H1 (cell line): ENCODE measurements around the gene GMFB. TPM values are rescaled to one million over a fixed set of nuclear protein-coding genes. Genes with fewer than 3 reads are reported as not detected.

ENCODE experiments used
- BCL11A ChIP-seq, 2 experiments: IDR thresholded peaks; one replicate each; pipeline ENCODE4 v1.6.1; 2011; ENCODE audit warnings: low read depth in 2 of 2, low read length in 2 of 2, mild to moderate bottlenecking in 2 of 2
- CBX8 ChIP-seq: fragments of 300-800, 300-1000 bp; sonication (generic); IDR thresholded peaks from 2 replicates; pipeline ENCODE4 v1.7.1; 2016; ENCODE audit warnings: low read depth, low read length, borderline replicate concordance
- E2F6 ChIP-seq: IDR thresholded peaks from 2 replicates; pipeline ENCODE4 v1.6.1; 2012; ENCODE audit warnings: inconsistent platforms
- RFX5 ChIP-seq: IDR thresholded peaks from 2 replicates; pipeline ENCODE4 v1.6.1; 2011; ENCODE audit warnings: low read depth, low read length, improper control_type of control experiment, borderline replicate concordance
- SIX5 ChIP-seq: IDR thresholded peaks from 2 replicates; pipeline ENCODE4 v1.6.1; 2011; ENCODE audit warnings: mild to moderate bottlenecking, low read depth, low read length
- TBP ChIP-seq: IDR thresholded peaks from 2 replicates; pipeline ENCODE4 v1.6.1; 2011; ENCODE audit warnings: low read depth, low read length, improper control_type of control experiment
- USF2 ChIP-seq: IDR thresholded peaks from 2 replicates; pipeline ENCODE4 v1.6.1; 2011; ENCODE audit warnings: low read length, improper control_type of control experiment
- polyA plus RNA-seq, 7 experiments: library from polyadenylated mRNA; depleted of rRNA in 3 of 7; stranded (reverse) in 5 of 7; unstranded in 2 of 7; fragments of >200 nt in 5 of 7; fragments of 200-250 nt in 2 of 7; gene quantifications; 1 replicate in 5 of 7; 2 replicates in 1 of 7; 4 replicates in 1 of 7; pipeline versions ENCODE4 v1.2.1 to v1.2.3, GENCODE V29; 2011 to 2013; ENCODE audit warnings: missing spikeins in 2 of 7, mixed read lengths in 2 of 7
- total RNA-seq: library from RNA; stranded (reverse); fragmentation: NEBNext Ultra II Directional; extraction: Animal tissue kit (Norgen Biotek cat#: 25700); gene quantifications from 2 replicates; pipeline ENCODE4 v1.2.1, GENCODE V29; 2021
- TF ChIP-seq, protein P1 (sequence below): fragments of 300-600 bp; sonication (generic); IDR thresholded peaks from 2 replicates; pipeline ENCODE4 v1.7.1; 2012; ENCODE audit warnings: low read length, moderate library complexity, mild to moderate bottlenecking, inconsistent platforms; ENCODE audit not compliant: insufficient replicate concordance

Gene GMFB
- total and polyA plus RNA-seq, 2 of the 8 experiments (the other 6 are each of a cell fraction or from before 2014, with no cell fraction given): 17.9 to 77.3 TPM

DNA sequence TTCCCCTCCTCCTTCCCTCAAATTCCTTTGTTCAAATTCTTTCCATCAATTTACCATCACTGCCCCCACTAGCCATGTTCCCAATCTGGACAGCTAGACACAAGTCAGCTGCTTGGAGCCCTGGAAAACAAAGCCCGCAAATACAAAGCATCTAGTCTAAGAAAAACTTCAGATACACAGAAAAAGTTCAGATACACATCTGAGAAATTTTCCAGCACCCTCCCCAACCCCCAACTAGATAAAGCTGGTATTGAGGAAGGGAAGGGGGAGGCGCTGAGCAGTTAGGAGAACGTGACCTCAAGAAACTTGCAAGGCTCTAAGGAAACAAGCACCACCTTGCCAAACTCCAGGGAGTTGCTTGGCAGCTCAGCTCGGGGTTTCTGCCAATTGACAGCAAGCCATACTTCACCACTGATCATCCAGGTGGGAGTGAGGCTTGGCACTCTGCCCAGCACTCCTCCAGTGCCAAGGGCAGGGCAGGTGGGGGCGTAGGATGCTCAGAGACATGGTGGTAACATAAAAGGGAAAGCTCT lies 42.6 kb downstream of the GMFB start (continued):
- TF ChIP-seq, protein P1, sequence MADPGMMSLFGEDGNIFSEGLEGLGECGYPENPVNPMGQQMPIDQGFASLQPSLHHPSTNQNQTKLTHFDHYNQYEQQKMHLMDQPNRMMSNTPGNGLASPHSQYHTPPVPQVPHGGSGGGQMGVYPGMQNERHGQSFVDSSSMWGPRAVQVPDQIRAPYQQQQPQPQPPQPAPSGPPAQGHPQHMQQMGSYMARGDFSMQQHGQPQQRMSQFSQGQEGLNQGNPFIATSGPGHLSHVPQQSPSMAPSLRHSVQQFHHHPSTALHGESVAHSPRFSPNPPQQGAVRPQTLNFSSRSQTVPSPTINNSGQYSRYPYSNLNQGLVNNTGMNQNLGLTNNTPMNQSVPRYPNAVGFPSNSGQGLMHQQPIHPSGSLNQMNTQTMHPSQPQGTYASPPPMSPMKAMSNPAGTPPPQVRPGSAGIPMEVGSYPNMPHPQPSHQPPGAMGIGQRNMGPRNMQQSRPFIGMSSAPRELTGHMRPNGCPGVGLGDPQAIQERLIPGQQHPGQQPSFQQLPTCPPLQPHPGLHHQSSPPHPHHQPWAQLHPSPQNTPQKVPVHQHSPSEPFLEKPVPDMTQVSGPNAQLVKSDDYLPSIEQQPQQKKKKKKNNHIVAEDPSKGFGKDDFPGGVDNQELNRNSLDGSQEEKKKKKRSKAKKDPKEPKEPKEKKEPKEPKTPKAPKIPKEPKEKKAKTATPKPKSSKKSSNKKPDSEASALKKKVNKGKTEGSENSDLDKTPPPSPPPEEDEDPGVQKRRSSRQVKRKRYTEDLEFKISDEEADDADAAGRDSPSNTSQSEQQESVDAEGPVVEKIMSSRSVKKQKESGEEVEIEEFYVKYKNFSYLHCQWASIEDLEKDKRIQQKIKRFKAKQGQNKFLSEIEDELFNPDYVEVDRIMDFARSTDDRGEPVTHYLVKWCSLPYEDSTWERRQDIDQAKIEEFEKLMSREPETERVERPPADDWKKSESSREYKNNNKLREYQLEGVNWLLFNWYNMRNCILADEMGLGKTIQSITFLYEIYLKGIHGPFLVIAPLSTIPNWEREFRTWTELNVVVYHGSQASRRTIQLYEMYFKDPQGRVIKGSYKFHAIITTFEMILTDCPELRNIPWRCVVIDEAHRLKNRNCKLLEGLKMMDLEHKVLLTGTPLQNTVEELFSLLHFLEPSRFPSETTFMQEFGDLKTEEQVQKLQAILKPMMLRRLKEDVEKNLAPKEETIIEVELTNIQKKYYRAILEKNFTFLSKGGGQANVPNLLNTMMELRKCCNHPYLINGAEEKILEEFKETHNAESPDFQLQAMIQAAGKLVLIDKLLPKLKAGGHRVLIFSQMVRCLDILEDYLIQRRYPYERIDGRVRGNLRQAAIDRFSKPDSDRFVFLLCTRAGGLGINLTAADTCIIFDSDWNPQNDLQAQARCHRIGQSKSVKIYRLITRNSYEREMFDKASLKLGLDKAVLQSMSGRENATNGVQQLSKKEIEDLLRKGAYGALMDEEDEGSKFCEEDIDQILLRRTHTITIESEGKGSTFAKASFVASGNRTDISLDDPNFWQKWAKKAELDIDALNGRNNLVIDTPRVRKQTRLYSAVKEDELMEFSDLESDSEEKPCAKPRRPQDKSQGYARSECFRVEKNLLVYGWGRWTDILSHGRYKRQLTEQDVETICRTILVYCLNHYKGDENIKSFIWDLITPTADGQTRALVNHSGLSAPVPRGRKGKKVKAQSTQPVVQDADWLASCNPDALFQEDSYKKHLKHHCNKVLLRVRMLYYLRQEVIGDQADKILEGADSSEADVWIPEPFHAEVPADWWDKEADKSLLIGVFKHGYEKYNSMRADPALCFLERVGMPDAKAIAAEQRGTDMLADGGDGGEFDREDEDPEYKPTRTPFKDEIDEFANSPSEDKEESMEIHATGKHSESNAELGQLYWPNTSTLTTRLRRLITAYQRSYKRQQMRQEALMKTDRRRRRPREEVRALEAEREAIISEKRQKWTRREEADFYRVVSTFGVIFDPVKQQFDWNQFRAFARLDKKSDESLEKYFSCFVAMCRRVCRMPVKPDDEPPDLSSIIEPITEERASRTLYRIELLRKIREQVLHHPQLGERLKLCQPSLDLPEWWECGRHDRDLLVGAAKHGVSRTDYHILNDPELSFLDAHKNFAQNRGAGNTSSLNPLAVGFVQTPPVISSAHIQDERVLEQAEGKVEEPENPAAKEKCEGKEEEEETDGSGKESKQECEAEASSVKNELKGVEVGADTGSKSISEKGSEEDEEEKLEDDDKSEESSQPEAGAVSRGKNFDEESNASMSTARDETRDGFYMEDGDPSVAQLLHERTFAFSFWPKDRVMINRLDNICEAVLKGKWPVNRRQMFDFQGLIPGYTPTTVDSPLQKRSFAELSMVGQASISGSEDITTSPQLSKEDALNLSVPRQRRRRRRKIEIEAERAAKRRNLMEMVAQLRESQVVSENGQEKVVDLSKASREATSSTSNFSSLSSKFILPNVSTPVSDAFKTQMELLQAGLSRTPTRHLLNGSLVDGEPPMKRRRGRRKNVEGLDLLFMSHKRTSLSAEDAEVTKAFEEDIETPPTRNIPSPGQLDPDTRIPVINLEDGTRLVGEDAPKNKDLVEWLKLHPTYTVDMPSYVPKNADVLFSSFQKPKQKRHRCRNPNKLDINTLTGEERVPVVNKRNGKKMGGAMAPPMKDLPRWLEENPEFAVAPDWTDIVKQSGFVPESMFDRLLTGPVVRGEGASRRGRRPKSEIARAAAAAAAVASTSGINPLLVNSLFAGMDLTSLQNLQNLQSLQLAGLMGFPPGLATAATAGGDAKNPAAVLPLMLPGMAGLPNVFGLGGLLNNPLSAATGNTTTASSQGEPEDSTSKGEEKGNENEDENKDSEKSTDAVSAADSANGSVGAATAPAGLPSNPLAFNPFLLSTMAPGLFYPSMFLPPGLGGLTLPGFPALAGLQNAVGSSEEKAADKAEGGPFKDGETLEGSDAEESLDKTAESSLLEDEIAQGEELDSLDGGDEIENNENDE: no peak
- TF ChIP-seq E2F6 (no peak), SIX5 (no peak), USF2 (no peak), TBP (no peak), BCL11A (IDR thresholded peaks at IDR 0.05; ENCODE audit: low read depth in 2 of 2, low read length in 2 of 2) (no peak), RFX5 (no peak), CBX8 (no peak)
